A673 (cell line): ENCODE data around the gene PER3. TPM values are rescaled to one million over a fixed set of nuclear protein-coding genes. Genes with fewer than 3 reads are reported as not detected.

Source experiments
- BruUV-seq: library from RNA; stranded (reverse); fragments of 400-500 nt; replicated peaks from 2 replicates; lab custom pipeline; 2021; lab: Mats Ljungman, UMichigan
- CTCF ChIA-PET: fragments of 300-600 bp; sonication (Branson Sonifier 250); formaldehyde crosslinking; loops from one replicate; lab custom pipeline; 2022; ENCODE audit warnings: antibody characterized with exemption; lab: Charles Lee
- POLR2A ChIA-PET: fragments of 300-600 bp; sonication (Branson Sonifier 250); formaldehyde crosslinking; loops from one replicate; lab custom pipeline; 2022; ENCODE audit warnings: antibody characterized with exemption; ENCODE audit not compliant: low non-redundant PET; lab: Charles Lee
- DNase-seq: peaks from one replicate; pipeline ENCODE4 v3.0.0-alpha.2; 2015; ENCODE audit warnings: low spot score
- H3K27ac ChIP-seq: fragments of 200-600 bp; sonication (generic); 2 replicates; pipeline ENCODE4 v1.5.1; 2016; ENCODE audit warnings: mixed run types, low read depth, mild to moderate bottlenecking, mixed read lengths, antibody characterized with exemption, low read length; ENCODE audit not compliant: poor library complexity, severe bottlenecking
- H3K27me3 ChIP-seq: fragments of 200-600 bp; sonication (generic); replicated peaks from 2 replicates; pipeline ENCODE4 v1.6.1; 2017; ENCODE audit warnings: mixed run types, low read depth, mild to moderate bottlenecking, mixed read lengths, antibody characterized with exemption, low read length; ENCODE audit not compliant: insufficient read depth, poor library complexity
- H3K36me3 ChIP-seq: fragments of 200-600 bp; sonication (generic); 2 replicates; pipeline ENCODE4 v1.6.1; 2016; ENCODE audit warnings: mixed run types, mild to moderate bottlenecking, mixed read lengths, antibody characterized with exemption, low read length; ENCODE audit not compliant: insufficient read depth, poor library complexity, severe bottlenecking
- H3K4me1 ChIP-seq: fragments of 200-600 bp; sonication (generic); 2 replicates; pipeline ENCODE4 v1.6.1; 2017; ENCODE audit warnings: mixed run types, mild to moderate bottlenecking, mixed read lengths, antibody characterized with exemption, low read length; ENCODE audit not compliant: insufficient read depth, poor library complexity, severe bottlenecking
- H3K4me3 ChIP-seq: fragments of 200-600 bp; sonication (generic); 2 replicates; pipeline ENCODE4 v1.5.1; 2016; ENCODE audit warnings: low read depth, mixed run types, mild to moderate bottlenecking, mixed read lengths, low read length; ENCODE audit not compliant: poor library complexity, severe bottlenecking
- H3K9me3 ChIP-seq: fragments of 200-600 bp; sonication (generic); 2 replicates; pipeline ENCODE4 v1.6.1; 2016; ENCODE audit warnings: mixed run types, low read depth, mild to moderate bottlenecking, mixed read lengths, antibody characterized with exemption, low read length; ENCODE audit not compliant: poor library complexity, severe bottlenecking
- CTCF ChIP-seq: fragments of 300-800, 200-600 bp; sonication (generic); conservative IDR thresholded peaks from 2 replicates; pipeline ENCODE4 v1.5.1; 2017; ENCODE audit warnings: low read depth, mild to moderate bottlenecking, antibody characterized with exemption, low read length, moderate library complexity, mixed read lengths
- EZH2 ChIP-seq: fragments of 200-600 bp; sonication (generic); IDR thresholded peaks from 2 replicates; pipeline ENCODE4 v1.6.1; 2017; ENCODE audit warnings: borderline replicate concordance, low read depth, mild to moderate bottlenecking, mixed read lengths, antibody characterized with exemption, low read length; ENCODE audit not compliant: poor library complexity, severe bottlenecking
- intact Hi-C: fragments of 100-400 bp; cut with micrococcal nuclease; formaldehyde crosslinking; loops from one replicate; pipeline ENCODE4 v1.10.0; 2022; ENCODE audit not compliant: unreplicated experiment
- total RNA-seq: library from RNA; stranded (reverse); gene quantifications from 2 replicates; pipeline ENCODE4 v1.2.3, GENCODE V29; 2021

The PER3 gene
- total RNA-seq, 1 experiment from 2014 or later = 4.1 TPM

DNA sequence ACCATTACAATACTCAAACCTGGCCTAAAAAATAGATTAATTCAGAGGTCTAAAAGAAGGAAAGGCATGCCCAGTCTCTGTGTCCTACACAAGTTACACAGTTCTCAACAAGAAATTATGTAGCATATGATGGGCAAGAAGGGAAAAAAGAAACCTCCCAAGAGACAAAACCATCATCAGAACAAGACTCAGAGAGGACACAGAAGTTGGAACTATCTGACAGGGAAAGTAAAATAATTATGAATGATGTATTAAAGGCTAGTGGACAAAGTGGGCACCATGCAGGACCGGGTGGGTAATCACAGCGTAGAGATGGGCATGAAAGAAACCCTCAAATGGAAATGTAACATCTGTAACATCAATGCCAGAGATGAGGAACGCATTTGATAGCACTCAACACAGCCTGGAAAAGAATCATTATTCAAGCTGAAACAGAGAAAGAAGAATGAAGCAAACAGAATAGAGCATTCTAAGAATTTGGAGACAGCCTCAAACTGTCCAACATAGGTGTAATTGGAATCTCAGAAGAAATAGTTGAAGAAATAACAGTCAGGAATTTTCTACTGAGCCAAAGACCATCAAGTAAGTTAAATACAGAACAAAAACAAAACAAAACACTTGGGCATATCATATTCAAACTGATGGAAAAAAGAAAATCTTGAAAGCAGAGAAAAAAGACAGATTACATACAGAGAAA is 29.7 kb downstream of the PER3 start:
- no peak for DNase-seq
- no peaks in the 10 kb centered on the region for H3K4me1 ChIP-seq
- H3K27me3 ChIP-seq = no peaks in the 10 kb centered on the region
- H3K36me3 ChIP-seq = no peaks in the 10 kb centered on the region
- ChIA-PET POLR2A (no interaction called here), CTCF (no interaction called here)
- H3K4me3 ChIP-seq = no peak overlapping the region
- no TSS peak for BruUV-seq
- TF ChIP-seq EZH2 (no peak), CTCF (no peak)
- intact Hi-C loops = no loop called here
- peaks cover 18% of the 10 kb centered on the region for H3K9me3 ChIP-seq
- no peak overlapping the region for H3K27ac ChIP-seq

- DNase-seq = no peak
- Histone ChIP-seq H3K27ac (no peak overlapping the region), H3K4me1 (no peaks in the 10 kb centered on the region), H3K9me3 (no peaks in the 10 kb centered on the region), H3K36me3 (no peaks in the 10 kb centered on the region), H3K4me3 (no peak overlapping the region), H3K27me3 (no peaks in the 10 kb centered on the region)
- TF ChIP-seq CTCF = no peak
- TF ChIP-seq EZH2 = no peak
- ChIA-PET CTCF (no interaction called here), POLR2A (no interaction called here)
- intact Hi-C loops = no loop called here
- no TSS peak for BruUV-seq
These were observed 37.2 kb downstream of the PER3 start for GRCh38 chr1:7821282-7821681.

GRCh38 chr1:7824701-7825100 is 40.6 kb downstream of the PER3 start:
- intact Hi-C loops = no loop called here
- no peak for DNase-seq
- Histone ChIP-seq H3K36me3 (no peaks in the 10 kb centered on the region), H3K9me3 (no peaks in the 10 kb centered on the region), H3K4me3 (no peak overlapping the region), H3K27me3 (no peaks in the 10 kb centered on the region), H3K27ac (no peak overlapping the region), H3K4me1 (no peaks in the 10 kb centered on the region)
- no TSS peak for BruUV-seq
- ChIA-PET CTCF (no interaction called here), POLR2A (no interaction called here)
- TF ChIP-seq CTCF (no peak), EZH2 (no peak)
